Stimulated activated naive CD8-positive, alpha-beta T cell treated with anti-CD3 and anti-CD28 coated beads, Interleukin-15, Interleukin-2, amounts not matched to agents 100 U/mL and 50 U/mL, for 24 hours (primary cell): Measurements from ENCODE around the gene MYOZ3.

Experiments
- ATAC-seq: fragments of 150-1000 bp; cut with Tn5 transposase; one replicate; pipeline ENCODE4 v1.10.0; 2021
- DNase-seq: peaks from one replicate; pipeline ENCODE4 v3.0.0; 2021

The MYOZ3 gene

GRCh38 chr5:150659360-150660107 is 1.5 kb upstream of the MYOZ3 start:
- DNase-seq (no peak), ATAC-seq (no peak)

- ATAC-seq = no peak
- no peak for DNase-seq
These were observed 781 bp upstream of the MYOZ3 start for GRCh38 chr5:150660108-150660831.

GRCh38 chr5:150661821-150662596 is 958 bp downstream of the MYOZ3 start:
- no peak for DNase-seq
- no peak for ATAC-seq

- DNase-seq (no peak), ATAC-seq (no peak)
These were observed 1.9 kb downstream of the MYOZ3 start for GRCh38 chr5:150662731-150663516.

- no peak for DNase-seq
- ATAC-seq = no peak
These were observed 2.9 kb downstream of the MYOZ3 start for GRCh38 chr5:150663936-150664335.

- no peak for DNase-seq
- ATAC-seq = no peak
These were observed 4.0 kb downstream of the MYOZ3 start for GRCh38 chr5:150665044-150665443.

- no peak for DNase-seq
These were observed 9.4 kb downstream of the MYOZ3 start for GRCh38 chr5:150670275-150670947.

GRCh38 chr5:150670948-150671310 is 9.9 kb downstream of the MYOZ3 start:
- ATAC-seq (no peak), DNase-seq (no peak)

More at GRCh38 chr5:150670275-150670947, 9.4 kb downstream of the MYOZ3 start:
- ATAC-seq = no peak

- ATAC-seq = peak; percentile 36
- peak; percentile 30 for DNase-seq
These were observed 10.6 kb downstream of the MYOZ3 start for GRCh38 chr5:150671509-150672236.

GRCh38 chr5:150672237-150672883 is 11.3 kb downstream of the MYOZ3 start:
- peak; percentile 24 for DNase-seq
- peak; percentile 65 for ATAC-seq

GRCh38 chr5:150672884-150673275 is 11.8 kb downstream of the MYOZ3 start:
- DNase-seq (no peak), ATAC-seq (no peak)

- DNase-seq = no peak
- ATAC-seq = no peak
These were observed 13.3 kb downstream of the MYOZ3 start for GRCh38 chr5:150674341-150674821.

- ATAC-seq = no peak
- no peak for DNase-seq
These were observed 14.0 kb downstream of the MYOZ3 start for GRCh38 chr5:150675069-150675468.

GRCh38 chr5:150676578-150676977 is 15.5 kb downstream of the MYOZ3 start:
- no peak for ATAC-seq
- no peak for DNase-seq

GRCh38 chr5:150689120-150689519 is 28.1 kb downstream of the MYOZ3 start:
- ATAC-seq = no peak
- no peak for DNase-seq

GRCh38 chr5:150690760-150691159 is 29.7 kb downstream of the MYOZ3 start:
- DNase-seq = no peak
- ATAC-seq = no peak

GRCh38 chr5:150692276-150692675 is 31.2 kb downstream of the MYOZ3 start:
- ATAC-seq (no peak), DNase-seq (no peak)

GRCh38 chr5:150694612-150695011 is 33.6 kb downstream of the MYOZ3 start:
- DNase-seq = no peak

GRCh38 chr5:150700246-150700593 is 39.2 kb downstream of the MYOZ3 start:
- DNase-seq (no peak), ATAC-seq (no peak)

More at GRCh38 chr5:150694612-150695011, 33.6 kb downstream of the MYOZ3 start:
- no peak for ATAC-seq
